Stimulated activated CD8-positive, alpha-beta memory T cell treated with anti-CD3 and anti-CD28 coated beads, Interleukin-4, amount 100 ng/mL, for 1 hour (primary cell): Measurements from ENCODE around the gene GMIP.
"Not testable (repeated sequence)": the region's sequence is repeated elsewhere in the genome, so short reads cannot be mapped to it uniquely, and the experiment has no call there.

Source experiments
- DNase-seq, 2 donors: peaks; one replicate each; pipeline ENCODE4 v3.0.0-alpha.2; 2020; ENCODE audit warnings: low read depth in 2 of 2, low spot score in 1 of 2

The GMIP gene

DNA sequence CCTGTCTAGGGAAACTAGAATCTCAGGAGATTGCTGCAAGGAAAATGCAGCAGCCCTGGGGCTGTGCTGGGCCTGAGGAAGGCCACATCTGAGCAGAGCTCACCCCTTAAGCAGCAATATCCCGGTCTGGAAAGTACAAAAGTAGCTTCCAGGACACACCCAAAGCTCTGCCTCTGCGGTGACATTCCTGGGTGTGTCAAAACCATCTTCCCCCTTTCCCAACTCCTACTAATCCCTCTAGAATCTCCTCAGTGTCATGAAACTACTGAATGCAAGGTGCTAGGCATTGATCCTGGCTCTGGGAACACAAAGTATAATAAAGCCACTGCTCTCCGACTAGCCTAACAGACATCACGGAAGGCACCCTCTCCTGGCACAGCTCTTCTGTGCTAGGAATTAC, 30.0 kb downstream of the GMIP start:
- no peak for DNase-seq

DNA sequence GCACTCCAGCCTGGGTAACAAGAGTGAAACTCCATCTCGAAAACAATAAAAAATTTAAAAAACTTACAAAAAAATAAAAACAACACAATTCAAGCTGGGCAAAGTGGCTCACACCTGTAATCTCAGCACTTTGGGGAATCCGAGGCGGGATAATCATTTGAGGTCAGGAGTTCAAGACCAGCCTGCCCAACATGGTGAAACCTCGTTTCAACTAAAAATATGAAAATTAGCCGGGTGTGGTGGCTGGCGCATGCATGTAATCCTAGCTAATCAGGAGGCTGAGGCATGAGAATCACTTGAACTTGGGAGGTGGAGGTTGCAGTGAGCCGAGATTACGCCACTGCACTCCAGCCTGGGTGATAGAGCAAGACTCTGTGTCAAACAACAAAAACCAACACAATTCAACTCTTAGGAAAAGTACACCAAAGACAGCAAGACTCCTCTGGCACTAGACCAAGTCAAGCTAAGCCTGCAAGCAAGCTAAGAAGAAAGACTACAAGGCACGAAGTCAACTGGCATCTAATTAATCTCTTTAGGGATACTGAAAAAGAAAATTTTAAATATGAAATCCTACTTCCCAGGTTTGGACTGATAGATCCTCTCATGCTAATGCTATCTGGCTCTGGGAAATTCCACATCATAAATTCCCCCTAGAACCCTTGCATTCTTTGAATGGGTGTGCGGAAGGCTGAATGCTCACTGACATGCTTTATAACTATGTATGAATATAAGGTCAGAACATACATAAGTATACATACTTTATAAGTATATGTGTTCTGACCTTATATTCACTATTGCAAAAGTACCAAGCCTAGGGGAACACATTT, 32.9 kb downstream of the GMIP start:
- no peak for DNase-seq

DNA sequence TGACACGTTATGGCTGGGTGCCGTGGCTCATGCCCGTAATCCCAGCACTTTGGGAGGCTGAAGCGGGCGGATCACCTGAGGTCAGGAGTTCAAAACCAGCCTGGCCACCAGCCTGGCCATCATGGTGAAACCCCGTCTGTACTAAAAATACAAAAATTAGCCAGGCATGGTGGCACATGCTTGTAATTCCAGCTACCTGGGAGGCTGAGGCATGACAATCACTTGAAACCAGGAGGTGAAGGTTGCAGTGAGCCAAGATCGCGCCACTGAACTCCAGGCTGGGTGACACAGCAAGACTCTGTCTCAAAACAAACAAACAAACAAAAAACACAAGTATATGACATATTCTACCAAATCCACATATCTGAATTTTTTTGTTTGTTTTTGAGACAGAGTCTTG, 36.8 kb downstream of the GMIP start:
- DNase-seq = not testable (repeated sequence)

DNA sequence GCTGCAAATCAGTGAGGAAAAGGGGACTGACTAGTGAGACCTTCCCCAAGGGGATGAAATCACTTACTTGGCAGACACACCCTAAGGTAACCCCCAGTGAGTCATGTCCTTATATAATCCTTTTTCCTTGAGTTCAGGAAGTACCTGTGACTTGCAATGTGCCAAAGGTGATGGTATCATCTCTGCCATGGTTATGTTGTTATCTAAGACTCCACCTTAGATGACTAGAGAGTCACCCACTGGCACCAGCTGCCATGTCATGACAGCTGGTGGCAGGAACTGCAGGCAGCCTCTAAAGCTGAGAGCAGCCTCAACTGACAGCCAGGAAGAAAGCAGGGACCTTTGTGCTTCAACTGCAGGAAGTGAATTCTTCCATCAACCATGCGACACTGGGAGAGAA, 37.4 kb downstream of the GMIP start:
- no peak for DNase-seq

DNA sequence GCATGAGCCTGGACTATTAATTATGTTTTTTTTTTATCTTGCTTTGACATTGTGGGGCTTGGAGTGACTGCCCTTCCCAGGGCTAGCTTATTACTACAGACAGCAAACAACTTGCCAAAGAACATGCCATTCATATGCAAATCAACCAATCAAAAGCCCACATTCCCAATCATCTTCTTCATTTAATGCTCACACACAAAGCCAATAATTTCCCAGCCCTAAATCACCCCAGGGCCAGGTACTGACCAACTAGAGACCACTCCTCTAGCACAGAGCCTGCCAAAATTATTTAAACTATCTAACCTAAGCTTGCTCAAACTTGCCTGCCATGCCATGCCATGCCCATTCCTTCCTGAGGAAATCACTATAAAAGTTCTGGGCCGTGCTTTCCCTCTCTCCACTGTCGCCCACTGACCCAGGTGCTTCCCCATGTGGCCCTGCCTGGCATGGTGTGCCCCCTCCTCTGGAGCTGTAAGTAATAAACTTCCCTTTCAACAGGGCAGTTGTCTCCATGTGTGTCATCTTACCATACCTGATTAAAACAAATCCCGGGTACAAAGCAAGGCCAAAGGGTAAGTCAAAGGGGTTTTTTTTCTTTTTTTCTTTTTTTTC, 40.6 kb downstream of the GMIP start:
- no peak for DNase-seq

DNA sequence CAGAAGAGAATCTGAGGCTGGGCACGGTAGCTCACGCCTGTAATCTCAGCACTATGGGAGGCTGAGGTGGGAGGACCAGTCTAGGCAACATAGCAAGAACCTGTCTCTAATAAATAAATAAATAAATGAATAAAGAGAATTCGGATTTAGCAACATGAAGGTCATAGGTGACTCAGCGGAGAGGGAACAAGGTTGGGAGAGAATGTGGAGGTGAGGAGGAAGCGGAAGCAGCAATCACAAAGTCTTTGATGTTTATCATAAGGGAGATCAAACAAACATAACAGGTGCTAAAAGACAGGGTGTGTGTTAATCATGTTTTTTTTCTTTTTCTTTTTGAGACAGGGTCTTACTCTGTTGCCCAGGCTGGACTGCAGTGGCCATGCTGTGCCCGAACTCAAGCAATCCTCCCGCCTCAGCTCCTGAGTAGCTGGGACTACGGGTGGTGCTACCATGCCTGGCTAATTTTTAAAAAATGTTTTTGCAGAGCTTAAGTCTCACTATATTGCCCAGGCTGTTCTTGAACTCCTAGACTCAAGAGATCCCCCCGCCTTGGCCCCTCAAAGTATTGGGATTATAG, 41.2 kb downstream of the GMIP start:
- no peak for DNase-seq

DNA sequence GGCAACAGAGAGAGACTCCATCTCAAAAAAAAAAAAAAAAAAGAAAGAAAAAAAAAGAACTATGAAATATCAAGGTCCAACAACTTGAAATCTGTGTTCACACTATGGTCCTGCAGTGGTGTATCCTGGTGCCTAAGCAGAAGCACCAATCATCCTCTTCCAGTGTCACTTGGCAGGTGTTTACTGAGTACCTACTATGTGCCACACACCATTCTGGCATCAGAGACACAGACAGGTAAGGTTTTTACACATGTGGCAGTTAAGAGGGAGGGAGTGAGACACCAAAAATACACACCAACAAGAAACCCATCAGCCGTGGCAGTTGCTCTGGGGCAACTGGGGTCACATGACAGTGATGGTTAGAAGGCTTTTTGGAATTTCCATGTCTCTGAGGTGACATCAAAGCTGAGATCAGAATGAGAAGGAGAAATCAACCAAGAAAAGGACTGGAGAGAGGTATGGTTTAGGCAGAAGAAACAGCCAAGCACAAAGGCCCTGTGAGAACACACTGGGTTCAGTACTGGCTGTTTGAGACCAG, 42.6 kb downstream of the GMIP start:
- DNase-seq = no peak

DNA sequence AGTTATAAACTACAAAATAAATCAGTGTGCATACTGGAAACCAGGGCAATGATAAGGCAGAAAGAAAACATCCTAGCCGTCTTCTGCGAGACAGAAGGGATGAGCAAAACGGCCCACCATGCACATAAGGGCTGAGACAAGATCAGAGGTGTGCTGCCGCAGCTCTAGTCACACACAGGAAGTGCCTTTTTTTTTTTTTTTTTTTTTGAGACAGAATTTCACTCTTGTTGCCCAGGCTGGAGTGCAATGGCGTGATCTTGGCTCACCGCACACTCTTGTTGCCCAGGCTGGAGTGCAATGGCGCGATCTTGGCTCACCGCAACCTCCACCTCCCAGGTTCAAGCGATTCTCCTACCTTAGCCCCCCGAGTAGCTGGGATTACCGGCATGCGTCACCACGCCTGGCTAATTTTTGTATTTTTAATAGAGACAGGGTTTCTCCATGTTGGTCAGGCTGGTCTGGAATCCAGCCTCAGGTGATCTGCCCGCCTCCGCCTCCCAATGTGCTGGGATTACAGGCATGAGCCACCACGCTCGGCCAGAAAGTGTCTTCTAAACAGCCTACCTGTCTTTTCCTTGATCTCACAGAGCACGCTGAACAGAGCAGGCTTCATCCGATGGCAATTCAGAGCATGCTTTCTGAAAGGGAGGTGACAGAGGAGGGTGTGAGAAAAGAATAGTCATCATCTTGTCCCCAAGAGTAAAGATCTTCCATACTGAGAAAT, 44.6 kb downstream of the GMIP start:
- not testable (repeated sequence) for DNase-seq

DNA sequence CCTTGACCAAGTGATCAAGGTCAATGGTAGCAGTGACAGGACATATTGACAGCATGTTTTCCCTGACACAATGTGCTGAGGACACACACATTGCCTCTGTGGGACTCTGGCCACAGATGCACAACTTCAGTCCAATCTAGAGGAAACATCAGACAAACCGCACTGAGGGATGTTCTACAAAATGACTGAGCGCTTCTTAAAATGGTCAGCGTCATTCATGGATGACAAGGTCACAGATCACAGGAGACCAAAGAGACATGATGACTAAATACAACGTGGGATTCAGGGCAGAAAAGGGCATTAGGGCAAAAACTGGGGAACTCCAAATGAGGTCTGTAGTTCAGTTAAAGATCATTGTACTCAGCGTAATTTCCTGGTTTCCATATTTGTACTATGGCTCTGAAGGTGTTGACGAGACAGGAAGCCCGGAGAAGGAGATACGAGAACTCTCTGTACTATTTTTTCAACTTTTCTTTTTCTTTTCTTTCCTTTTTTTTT, 45.6 kb downstream of the GMIP start:
- no peak for DNase-seq

DNA sequence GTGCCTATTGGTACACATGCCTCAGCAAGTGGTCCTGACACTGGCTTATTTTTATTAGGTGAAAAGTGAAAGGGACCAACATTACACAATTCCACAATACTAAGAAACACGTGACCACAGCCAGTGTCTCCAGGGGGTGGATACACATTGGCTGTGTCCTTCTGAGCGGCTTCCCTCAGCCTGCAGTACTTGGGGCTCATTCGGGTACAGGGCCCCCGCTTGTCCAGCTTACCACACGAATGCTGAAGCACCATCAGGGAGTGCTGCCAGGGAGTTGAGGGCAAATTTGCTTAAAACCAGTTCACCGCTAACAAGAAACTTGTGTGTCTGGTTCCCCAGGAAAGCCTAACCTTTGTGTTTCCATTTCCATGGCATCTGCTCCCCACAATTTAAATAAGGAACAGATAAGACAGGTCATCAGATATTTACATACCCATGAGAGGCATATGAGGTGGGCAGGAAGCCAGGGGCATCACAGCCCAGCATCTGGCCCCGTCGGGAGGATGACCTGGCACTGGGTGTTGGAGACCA, 48.2 kb downstream of the GMIP start:
- no peak for DNase-seq

DNA sequence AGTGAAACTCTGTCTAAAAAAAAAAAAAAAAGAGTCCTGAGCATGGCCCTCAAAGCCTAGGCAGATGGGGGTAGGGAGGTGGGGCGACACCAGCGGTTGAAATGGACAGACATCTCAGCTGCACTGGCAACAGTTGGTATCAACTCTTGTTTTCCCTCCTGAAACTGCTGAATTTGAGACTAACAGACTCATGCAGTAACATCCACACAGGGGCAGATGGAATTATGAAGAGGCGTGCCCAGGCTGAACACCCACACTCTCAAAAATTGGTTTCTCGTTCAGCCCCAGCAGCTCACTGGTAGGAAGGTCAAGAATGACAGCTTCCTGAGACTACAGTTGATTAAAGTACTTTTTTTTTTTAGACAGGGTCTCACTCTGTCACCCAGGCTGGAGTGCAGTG, 49.1 kb downstream of the GMIP start:
- DNase-seq = no peak

DNA sequence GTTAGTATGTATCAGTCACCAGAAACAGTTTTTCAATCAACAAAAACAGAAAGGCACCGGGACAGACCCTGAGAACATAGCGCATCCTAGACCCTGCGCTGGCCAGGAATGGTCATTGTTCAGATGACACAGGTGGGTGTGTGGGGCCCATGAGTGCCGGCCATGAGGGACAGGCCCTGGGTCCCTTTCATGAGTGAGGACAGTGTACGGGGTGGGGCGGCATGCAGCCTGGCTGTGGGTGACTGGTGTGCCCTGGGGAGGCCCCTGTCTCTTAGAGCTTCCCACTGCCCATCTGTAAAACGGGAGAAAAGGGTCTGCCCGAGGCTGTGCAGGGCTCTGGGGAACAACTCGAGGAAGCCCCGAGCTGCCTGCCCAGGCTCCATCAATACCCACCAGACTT, 50.8 kb downstream of the GMIP start:
- DNase-seq = no peak

DNA sequence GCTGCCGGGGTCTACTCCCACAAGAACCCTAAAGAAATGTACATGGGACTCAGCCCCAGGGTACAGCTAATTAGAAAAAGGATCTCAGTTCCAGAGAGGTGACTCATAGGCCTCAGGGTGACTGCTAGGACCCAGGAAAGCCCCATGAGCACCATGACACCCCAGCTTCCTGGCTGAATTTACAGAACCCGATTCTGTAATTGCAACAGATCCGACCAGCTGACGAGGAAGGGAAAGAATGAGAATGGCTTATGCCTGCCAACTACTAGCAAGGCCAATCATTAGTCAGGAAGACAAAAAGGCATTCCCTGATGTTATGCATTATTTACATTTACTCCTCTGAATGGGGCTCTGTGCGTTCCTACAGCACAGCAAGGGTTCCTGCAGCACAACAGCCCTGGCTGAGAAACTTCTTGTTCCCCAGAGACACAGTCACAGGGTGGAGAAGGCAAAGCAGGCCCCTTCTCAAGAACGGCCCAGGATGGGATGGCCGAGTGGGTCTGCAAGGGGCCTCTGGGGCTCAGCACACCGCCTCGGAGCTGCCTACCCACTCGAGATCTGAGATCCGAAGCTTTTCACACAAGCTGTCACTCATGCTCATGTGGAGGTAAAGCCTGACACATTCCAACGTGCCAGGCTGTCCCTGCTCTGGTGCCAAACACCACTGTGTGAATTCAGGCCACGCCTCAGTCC, 52.2 kb downstream of the GMIP start:
- peak in 1 of 2 donors; percentile 34 for DNase-seq

DNA sequence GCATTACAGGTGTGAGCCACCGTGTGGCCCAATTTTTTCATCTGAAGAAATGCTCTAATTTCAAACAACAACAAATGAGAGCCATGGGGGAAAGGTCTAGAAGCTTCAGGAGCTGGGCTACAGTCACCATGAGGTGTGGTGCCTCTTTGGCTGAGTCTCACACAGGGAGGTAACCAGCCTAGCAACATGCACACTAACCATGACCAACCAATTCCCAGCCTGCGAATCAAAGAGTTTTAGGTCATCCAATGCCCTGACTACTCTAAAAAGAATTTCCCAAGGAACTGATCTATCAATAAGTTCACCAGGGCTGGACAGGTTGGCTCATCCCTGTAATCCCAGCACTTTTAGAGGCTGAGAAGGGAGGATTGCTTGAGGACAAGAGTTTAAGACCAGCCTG, 54.9 kb downstream of the GMIP start:
- no peak for DNase-seq

DNA sequence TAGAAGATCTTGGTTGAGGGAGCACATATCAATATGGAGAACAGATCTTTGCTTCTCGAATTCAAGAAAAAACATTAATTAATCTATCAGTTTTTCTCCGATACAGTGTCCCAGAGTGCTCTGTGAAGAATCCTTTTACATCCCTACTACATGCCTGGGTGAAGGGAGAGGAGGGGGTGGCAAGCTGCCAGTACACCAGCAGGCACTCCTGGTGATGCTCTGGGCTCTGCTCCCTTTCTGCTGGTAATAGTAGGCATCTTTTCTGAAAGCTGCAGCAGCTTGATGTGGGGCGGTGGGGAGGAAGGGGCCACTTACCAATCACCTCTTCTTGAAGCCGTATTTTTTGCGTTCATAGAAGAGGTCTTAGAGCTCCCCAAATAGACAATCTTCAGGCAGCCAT, 55.7 kb downstream of the GMIP start:
- no peak for DNase-seq

DNA sequence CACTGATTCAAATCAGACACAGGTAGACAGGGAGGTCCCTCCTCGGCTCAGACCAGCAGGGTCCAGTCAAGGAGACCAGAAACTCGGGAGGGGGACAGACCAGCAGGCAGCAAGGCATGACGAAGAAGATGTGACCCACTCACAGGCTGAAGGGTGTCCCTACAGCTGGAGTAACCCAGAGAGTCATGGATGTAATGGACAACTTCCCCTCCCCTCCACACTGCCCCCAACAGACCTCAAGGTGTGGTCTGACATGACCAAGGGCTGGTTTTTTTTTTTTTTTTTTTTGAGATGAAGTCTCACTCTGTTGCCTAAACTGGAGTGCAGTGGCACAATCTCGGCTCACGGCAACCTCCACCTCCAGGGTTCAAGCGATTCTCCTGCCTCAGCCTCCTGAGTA, 59.1 kb downstream of the GMIP start:
- DNase-seq = no peak

DNA sequence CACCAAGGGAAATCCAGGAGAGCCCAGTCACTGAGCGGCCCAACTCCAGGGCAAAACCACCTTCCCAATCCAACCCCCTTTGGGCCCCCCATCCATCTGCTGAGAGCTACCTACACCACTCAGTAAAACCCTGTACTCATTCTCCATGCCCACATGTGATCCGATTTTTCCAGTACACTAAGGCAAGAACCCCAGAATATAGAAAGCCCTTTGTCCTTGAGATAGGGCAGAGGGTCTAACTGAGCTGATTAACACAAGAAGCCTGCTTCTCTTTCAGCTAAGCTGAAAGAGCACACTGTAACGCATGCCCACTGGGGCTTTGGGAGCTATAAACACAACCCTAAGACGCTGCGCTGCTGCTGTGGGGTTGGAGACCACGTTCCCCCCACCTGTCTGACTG, 61.0 kb downstream of the GMIP start:
- no peak for DNase-seq

DNA sequence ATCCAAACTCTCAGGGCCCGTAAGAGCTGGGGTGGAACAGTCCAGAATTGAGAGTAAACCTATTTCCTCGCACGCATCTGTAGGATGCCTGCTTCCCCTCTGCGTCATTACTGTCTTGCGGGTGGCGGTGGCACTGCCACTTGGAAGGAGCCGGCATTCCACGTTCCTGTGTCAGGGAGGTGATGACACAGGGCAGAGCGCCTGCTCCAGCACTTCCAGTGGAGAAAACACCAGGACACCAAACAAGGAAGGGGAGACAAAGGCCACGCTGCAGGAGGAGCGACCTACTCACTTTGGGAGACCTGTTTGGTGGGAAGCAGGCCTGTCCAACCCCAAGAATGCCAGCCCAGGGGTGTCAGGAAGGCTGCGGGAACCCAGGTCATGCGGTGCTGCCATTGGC, 62.1 kb downstream of the GMIP start:
- no peak for DNase-seq

DNA sequence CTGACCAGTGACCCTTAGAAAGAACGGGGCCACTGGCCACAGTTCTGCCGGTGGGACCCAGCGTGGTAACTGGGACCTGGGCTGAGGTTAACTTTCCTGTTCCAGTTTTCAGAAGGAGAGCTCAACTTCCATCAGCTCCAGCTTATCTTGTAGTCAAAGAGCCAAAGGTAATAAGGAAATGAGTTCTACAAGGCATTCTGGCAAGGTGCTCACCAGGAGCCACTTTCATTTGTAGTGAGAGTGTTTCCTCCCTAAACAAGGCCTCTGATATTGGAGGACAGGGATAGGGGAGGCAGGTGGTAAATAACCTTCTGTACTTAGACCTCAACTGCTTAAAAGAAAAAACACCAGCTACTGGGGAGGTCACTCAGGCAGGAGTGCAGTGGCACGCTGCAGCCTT, 63.0 kb downstream of the GMIP start:
- DNase-seq = no peak

DNA sequence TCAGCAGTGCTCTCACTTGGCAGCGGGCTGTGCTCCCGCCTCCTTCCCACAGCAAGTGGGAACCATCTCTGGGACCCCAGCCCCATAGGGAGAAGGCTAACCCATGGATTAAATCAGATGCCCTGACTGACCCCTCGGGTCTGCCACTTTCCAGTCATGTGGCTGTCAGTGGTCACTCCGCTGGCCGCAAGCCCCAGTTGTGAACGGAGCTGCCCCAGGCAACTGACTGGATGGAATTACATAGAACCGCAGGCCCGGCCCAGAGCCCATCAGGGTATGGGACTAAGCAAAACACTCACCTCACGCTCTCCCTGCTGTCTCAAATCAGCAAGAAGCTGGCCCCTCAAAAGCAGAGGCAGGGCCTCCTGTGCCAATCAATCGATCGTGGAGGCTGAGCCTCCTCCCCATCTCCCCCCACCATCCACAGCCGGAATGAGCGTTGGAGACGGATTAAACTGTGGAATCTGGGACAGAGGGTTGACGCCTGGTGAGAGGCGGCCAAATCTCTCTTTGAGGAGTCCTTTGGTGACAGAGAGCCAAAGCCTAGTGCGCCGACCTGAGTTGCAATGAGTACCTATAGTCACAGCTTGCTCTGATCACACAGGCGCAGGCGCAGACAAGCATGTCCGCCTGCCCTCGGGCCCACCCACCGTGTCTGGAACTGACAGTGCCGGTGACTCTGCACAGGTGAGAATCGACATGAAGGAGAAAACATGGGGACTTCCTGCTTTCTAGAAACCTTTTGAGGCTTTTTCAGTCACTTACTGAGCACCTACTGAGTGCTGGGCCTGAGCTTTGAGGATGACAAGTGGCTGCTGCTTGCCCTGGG, 63.7 kb downstream of the GMIP start:
- no peak for DNase-seq
